Neural progenitor cell (in vitro differentiated cells): ENCODE results near the gene TMEM164. TPM values are rescaled to one million over a fixed set of nuclear protein-coding genes. Genes with fewer than 3 reads are reported as not detected.

Experiments used
- DNase-seq: peaks from one replicate; pipeline ENCODE4 v3.0.0-alpha.2; 2016; ENCODE audit warnings: low spot score
- H2AFZ ChIP-seq: fragments of 200-600 bp; sonication (generic); replicated peaks from 2 replicates; pipeline ENCODE4 v1.6.1; 2016; ENCODE audit warnings: antibody characterized with exemption
- H3F3A ChIP-seq: fragments of 200-600 bp; sonication (generic); 2 replicates; pipeline ENCODE4 v1.6.1; 2016; ENCODE audit warnings: antibody characterized with exemption, low read depth
- H3K27ac ChIP-seq: fragments of 200-600 bp; sonication (generic); 2 replicates; pipeline ENCODE4 v1.5.1; 2016; ENCODE audit warnings: mild to moderate bottlenecking
- H3K27me3 ChIP-seq: fragments of 200-600 bp; sonication (generic); 2 replicates; pipeline ENCODE4 v1.6.1; 2016; ENCODE audit warnings: mild to moderate bottlenecking, moderate library complexity
- H3K36me3 ChIP-seq: fragments of 200-600 bp; sonication (generic); 2 replicates; pipeline ENCODE4 v1.5.1; 2016
- H3K4me1 ChIP-seq: fragments of 200-600 bp; sonication (generic); 2 replicates; pipeline ENCODE4 v1.6.1; 2016; ENCODE audit warnings: mixed run types
- H3K4me2 ChIP-seq: fragments of 200-600 bp; sonication (generic); 2 replicates; pipeline ENCODE4 v1.6.1; 2016
- H3K4me3 ChIP-seq: fragments of 200-600 bp; sonication (generic); 2 replicates; pipeline ENCODE4 v1.5.1; 2016
- H3K79me2 ChIP-seq: fragments of 200-600 bp; sonication (generic); 2 replicates; pipeline ENCODE4 v1.6.1; 2016; ENCODE audit warnings: low read depth
- H3K9ac ChIP-seq: fragments of 200-600 bp; sonication (generic); 2 replicates; pipeline ENCODE4 v1.6.1; 2016
- H3K9me3 ChIP-seq: fragments of 200-600 bp; sonication (generic); 2 replicates; pipeline ENCODE4 v1.5.1; 2016; ENCODE audit warnings: low read depth
- H4K20me1 ChIP-seq: fragments of 200-600 bp; sonication (generic); 2 replicates; pipeline ENCODE4 v1.6.1; 2016; ENCODE audit warnings: low read depth
- H3K27ac Mint-ChIP-seq: 3 replicates; pipeline ENCODE4 v1.8.0; 2021; ENCODE audit warnings: mixed read lengths
- H3K27me3 Mint-ChIP-seq: 2 replicates; pipeline ENCODE4 v1.8.0; 2022; ENCODE audit warnings: low read depth, mild to moderate bottlenecking, inconsistent platforms, moderate library complexity, mixed read lengths; ENCODE audit not compliant: insufficient read depth
- H3K36me3 Mint-ChIP-seq: 3 replicates; pipeline ENCODE4 v1.8.0; 2021; ENCODE audit warnings: mixed read lengths
- H3K4me1 Mint-ChIP-seq: 3 replicates; pipeline ENCODE4 v1.8.0; 2021; ENCODE audit warnings: mixed read lengths
- H3K4me3 Mint-ChIP-seq: 3 replicates; pipeline ENCODE4 v1.8.0; 2021; ENCODE audit warnings: mild to moderate bottlenecking, moderate library complexity, mixed read lengths
- H3K9me3 Mint-ChIP-seq: 3 replicates; pipeline ENCODE4 v1.8.0; 2020; ENCODE audit warnings: mixed read lengths
- CTCF ChIP-seq: fragments of 200-600 bp; sonication (generic); IDR thresholded peaks from 2 replicates; pipeline ENCODE4 v1.5.1; 2017; ENCODE audit warnings: antibody characterized with exemption, mild to moderate bottlenecking
- EZH2 ChIP-seq: fragments of 200-600 bp; sonication (generic); IDR thresholded peaks from 2 replicates; pipeline ENCODE4 v1.6.1; 2017; ENCODE audit warnings: antibody characterized with exemption, mild to moderate bottlenecking, moderate library complexity
- EZH2phosphoT487 ChIP-seq: fragments of 200-600 bp; sonication (generic); IDR thresholded peaks from 2 replicates; pipeline ENCODE4 v1.6.1; 2017; ENCODE audit warnings: antibody characterized with exemption
- total RNA-seq: library from RNA; depleted of rRNA; stranded (reverse); fragments of >200 nt; gene quantifications from 2 replicates; pipeline ENCODE4 v1.2.3, GENCODE V29; 2015; ENCODE audit warnings: low replicate concordance

Gene TMEM164
- total RNA-seq, 1 donor from 2014 or later, result 15.5 TPM

GRCh38 chrX:110020536-110020935, 17.6 kb downstream of the TMEM164 start:
- Histone ChIP-seq H3K4me1 (no peaks in the 10 kb centered on the region), H3K4me2 (no peak overlapping the region), H3K9me3 (no peaks in the 10 kb centered on the region), H3K36me3 (no peaks in the 10 kb centered on the region), H3K79me2 (no peaks in the 10 kb centered on the region), H3K4me3 (no peak overlapping the region), H3K27me3 (no peaks in the 10 kb centered on the region), H3K27ac (no peak overlapping the region), H4K20me1 (peaks cover 4% of the 10 kb centered on the region), H3F3A (no peaks in the 10 kb centered on the region), H3K9ac (no peak overlapping the region), H2AFZ (no peak overlapping the region)
- Mint-ChIP-seq H3K36me3 (peaks cover 4% of the 10 kb centered on the region), H3K27ac (no peak overlapping the region), H3K4me1 (peaks cover 18% of the 10 kb centered on the region), H3K4me3 (no peak overlapping the region), H3K27me3 (no peaks in the 10 kb centered on the region), H3K9me3 (no peaks in the 10 kb centered on the region)
- DNase-seq, result no peak
- TF ChIP-seq CTCF, result no peak
- TF ChIP-seq EZH2, result no peak
- no peak for TF ChIP-seq EZH2phosphoT487

DNA sequence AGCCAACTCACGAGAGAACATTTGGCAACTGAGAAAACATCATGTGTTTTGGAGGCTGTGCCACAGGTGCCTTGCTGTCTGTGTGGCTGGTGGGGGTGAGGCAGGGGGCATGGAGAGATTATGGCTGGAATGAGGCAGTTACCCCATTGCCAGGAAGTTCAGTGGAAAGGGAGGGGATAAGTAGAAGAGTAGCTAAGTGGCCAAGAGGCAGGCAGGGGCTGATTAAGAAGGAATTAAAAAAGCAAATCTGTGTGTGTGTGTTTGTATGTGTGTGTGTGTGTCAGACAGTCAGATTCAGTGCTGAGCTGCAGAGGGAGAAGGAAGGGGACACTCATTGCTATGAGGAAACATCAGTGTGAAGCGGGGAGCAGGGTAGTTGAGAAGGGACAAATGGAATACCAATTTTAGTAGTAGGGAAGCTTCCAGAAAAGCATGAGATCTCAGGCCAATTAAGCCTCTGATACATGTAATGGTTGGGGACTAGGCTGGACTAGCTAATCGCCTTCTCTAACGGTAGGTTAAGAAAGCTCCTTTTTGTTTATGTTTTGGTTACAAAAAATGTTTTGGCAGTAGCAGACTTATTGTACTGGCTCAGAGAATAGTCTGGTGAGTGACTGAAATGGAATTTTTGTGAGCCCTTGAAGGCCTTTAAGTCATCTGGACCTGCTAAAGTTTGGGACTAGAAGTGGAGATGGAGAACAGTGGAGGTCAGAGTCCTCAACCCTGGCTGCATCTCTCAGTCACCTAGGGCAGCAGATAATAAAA, 18.5 kb downstream of the TMEM164 start:
- Histone ChIP-seq H3K36me3 (no peaks in the 10 kb centered on the region), H3K4me2 (no peak overlapping the region), H4K20me1 (peaks cover 6% of the 10 kb centered on the region), H3K9me3 (no peaks in the 10 kb centered on the region), H3K9ac (no peak overlapping the region), H3K79me2 (no peaks in the 10 kb centered on the region), H3F3A (peaks cover 3% of the 10 kb centered on the region), H3K27me3 (no peaks in the 10 kb centered on the region), H2AFZ (no peak overlapping the region), H3K4me1 (peaks cover 4% of the 10 kb centered on the region), H3K4me3 (no peak overlapping the region), H3K27ac (no peak overlapping the region)
- no peaks in the 10 kb centered on the region for H3K9me3 Mint-ChIP-seq
- H3K27ac Mint-ChIP-seq, result no peak overlapping the region
- no peaks in the 10 kb centered on the region for H3K27me3 Mint-ChIP-seq
- H3K36me3 Mint-ChIP-seq, result peaks cover 6% of the 10 kb centered on the region
- H3K4me1 Mint-ChIP-seq, result peaks cover 19% of the 10 kb centered on the region
- no peak overlapping the region for H3K4me3 Mint-ChIP-seq
- TF ChIP-seq EZH2phosphoT487, result no peak
- TF ChIP-seq CTCF, result no peak
- TF ChIP-seq EZH2, result no peak
- no peak for DNase-seq

DNA sequence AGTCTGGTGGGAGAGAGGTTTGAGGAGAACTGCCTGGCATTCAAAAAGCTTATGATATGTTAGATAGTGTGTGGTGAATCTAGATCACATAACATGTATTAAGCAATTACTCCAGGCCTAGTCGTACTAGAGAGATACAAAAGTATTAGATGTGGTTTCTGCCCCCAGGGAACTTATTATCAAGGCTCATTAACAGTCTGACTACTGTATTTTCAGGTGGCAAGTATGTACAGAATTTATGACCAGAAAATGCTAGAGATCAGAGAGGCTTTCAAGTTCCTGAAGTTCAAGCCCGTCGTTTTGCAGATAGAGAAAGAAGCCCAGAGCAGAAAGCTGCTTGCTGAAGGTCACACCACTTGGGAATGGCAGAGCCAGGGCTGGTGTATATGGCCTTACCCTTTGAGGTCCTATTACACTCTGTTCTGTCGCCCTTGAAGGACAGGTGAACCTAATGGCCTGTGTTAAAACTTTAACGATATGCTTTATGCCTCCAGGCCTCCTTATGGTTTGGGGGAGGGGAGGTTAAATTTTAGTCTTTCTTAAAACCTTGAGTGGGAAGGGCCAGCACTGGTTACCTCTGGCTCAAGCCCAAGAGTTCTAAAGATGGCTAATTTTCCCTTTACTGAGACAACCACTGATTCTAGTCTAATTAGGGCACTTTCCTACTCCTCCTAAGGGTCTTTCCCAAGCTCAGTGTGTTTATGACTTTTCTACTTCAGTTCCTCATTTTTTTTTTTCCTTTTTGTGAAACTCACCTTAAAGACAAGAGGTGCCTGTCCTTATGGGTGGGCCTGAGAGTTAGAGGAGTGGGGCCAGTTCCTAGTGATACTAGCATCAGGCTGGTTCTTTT, 19.9 kb downstream of the TMEM164 start:
- Histone ChIP-seq H3K36me3 (no peaks in the 10 kb centered on the region), H3F3A (peaks cover 3% of the 10 kb centered on the region), H3K27me3 (no peaks in the 10 kb centered on the region), H3K4me2 (no peak overlapping the region), H3K9me3 (no peaks in the 10 kb centered on the region), H4K20me1 (peaks cover 6% of the 10 kb centered on the region), H3K9ac (no peak overlapping the region), H3K4me3 (no peak overlapping the region), H3K4me1 (peaks cover 4% of the 10 kb centered on the region), H2AFZ (no peak overlapping the region), H3K79me2 (no peaks in the 10 kb centered on the region), H3K27ac (no peak overlapping the region)
- no peak overlapping the region for H3K4me3 Mint-ChIP-seq
- peak overlapping the region; percentile 55 for H3K27ac Mint-ChIP-seq
- peaks cover 8% of the 10 kb centered on the region for H3K36me3 Mint-ChIP-seq
- H3K9me3 Mint-ChIP-seq, result no peaks in the 10 kb centered on the region
- peaks cover 20% of the 10 kb centered on the region for H3K4me1 Mint-ChIP-seq
- DNase-seq, result no peak
- no peaks in the 10 kb centered on the region for H3K27me3 Mint-ChIP-seq
- TF ChIP-seq CTCF (no peak), EZH2 (no peak), EZH2phosphoT487 (no peak)
